Measurements from ENCODE around the gene ADAMTS10. TPM values are rescaled to one million over a fixed set of nuclear protein-coding genes. Genes with fewer than 3 reads are reported as not detected.
A peak's percentile ranks its signal among the peaks of the same experiment; 100 is the strongest.
"Not testable (repeated sequence)": the region's sequence is repeated elsewhere in the genome, so short reads cannot be mapped to it uniquely, and the experiment has no call there.

Gene ADAMTS10
- total RNA-seq, result 10 to 100 TPM; 27.2 to 43.3 TPM
- long read RNA-seq, donor 1, partial matches to known transcripts, result 5 of 11 reads
- long read RNA-seq, donor 1, other reads (novel, unspliced or antisense), result 5 of 11 reads
- long read RNA-seq, donor 2, partial matches to known transcripts, result 1 of 3 reads
- long read RNA-seq, donor 2, other reads (novel, unspliced or antisense), result 2 of 3 reads

GRCh38 chr19:8610041-8610935 lies at the start of gene ADAMTS10:
TSS of gene ADAMTS10 (minus strand) at chr19:8610715. CDS start at chr19:8605710, 5,005 bp downstream.
- intact Hi-C loops (cut with DNase I), result no loop called here
- no peak for DNase-seq (ENCODE audit: low spot score)

- DNase-seq (ENCODE audit: low spot score), result peak; percentile 25
- intact Hi-C loops (cut with DNase I), result loop anchor here (5.0 kb wide), 2 partner anchors 417 to 422 kb away; no protein-coding TSS in a partner anchor
These were observed 49.4 kb upstream of the ADAMTS10 start for GRCh38 chr19:8659905-8660304.

GRCh38 chr19:8657869-8658268 lies 47.4 kb upstream of the ADAMTS10 start:
- intact Hi-C loops (cut with DNase I), result loop anchor here (5.0 kb wide), 2 partner anchors 419 to 424 kb away; no protein-coding TSS in a partner anchor
- peak; percentile 43 for DNase-seq (ENCODE audit: low spot score)

GRCh38 chr19:8655340-8655709 lies 44.8 kb upstream of the ADAMTS10 start:
- peak; percentile 73 for DNase-seq (ENCODE audit: low spot score)
- intact Hi-C loops (cut with DNase I), result loop anchor here (5.0 kb wide), 2 partner anchors 422 to 427 kb away; no protein-coding TSS in a partner anchor

- intact Hi-C loops (cut with DNase I), result loop anchor here (5.0 kb wide), 2 partner anchors 423 to 428 kb away; no protein-coding TSS in a partner anchor
- peak; percentile 92 for DNase-seq (ENCODE audit: low spot score)
These were observed 44.2 kb upstream of the ADAMTS10 start for GRCh38 chr19:8654591-8655339.

GRCh38 chr19:8648240-8648639 lies 37.7 kb upstream of the ADAMTS10 start:
- DNase-seq (ENCODE audit: low spot score), result no peak
- intact Hi-C loops (cut with DNase I), result no loop called here

GRCh38 chr19:8643860-8644653 lies 33.5 kb upstream of the ADAMTS10 start:
- DNase-seq (ENCODE audit: low spot score), result no peak
- intact Hi-C loops (cut with DNase I), result loop anchor here in 1 of 2 donors (5.0 kb wide), 1 partner anchor 62 kb away; no protein-coding TSS in a partner anchor

- intact Hi-C loops (cut with DNase I), result loop anchor here in 1 of 2 donors (5.0 kb wide), 1 partner anchor 60 kb away; no protein-coding TSS in a partner anchor
- no peak for DNase-seq (ENCODE audit: low spot score)
These were observed 32.0 kb upstream of the ADAMTS10 start for GRCh38 chr19:8642561-8642960.

- intact Hi-C loops (cut with DNase I), result loop anchor here in 1 of 2 donors (5.0 kb wide), 1 partner anchor 60 kb away; no protein-coding TSS in a partner anchor
These were observed 31.5 kb upstream of the ADAMTS10 start for GRCh38 chr19:8641908-8642547.

GRCh38 chr19:8641221-8641907 lies 30.8 kb upstream of the ADAMTS10 start:
- intact Hi-C loops (cut with DNase I), result loop anchor here in 1 of 2 donors (5.0 kb wide), 1 partner anchor 59 kb away; no protein-coding TSS in a partner anchor
- no peak for DNase-seq (ENCODE audit: low spot score)

More at GRCh38 chr19:8641908-8642547, 31.5 kb upstream of the ADAMTS10 start:
- DNase-seq (ENCODE audit: low spot score), result no peak

- intact Hi-C loops (cut with DNase I), result loop anchor here in 1 of 2 donors (5.0 kb wide), 1 partner anchor 58 kb away; no protein-coding TSS in a partner anchor
- peak; percentile 89 for DNase-seq (ENCODE audit: low spot score)
These were observed 30.0 kb upstream of the ADAMTS10 start for GRCh38 chr19:8640402-8641004.

GRCh38 chr19:8639821-8640401 lies 29.4 kb upstream of the ADAMTS10 start:
- intact Hi-C loops (cut with DNase I), result loop anchor here (5.0 kb wide), 2 partner anchors 58 to 852 kb away; no protein-coding TSS in a partner anchor
- DNase-seq (ENCODE audit: low spot score), result no peak

- no peak for DNase-seq (ENCODE audit: low spot score)
- intact Hi-C loops (cut with DNase I), result loop anchor here in 1 of 2 donors (5.0 kb wide), 1 partner anchor 854 kb away; no protein-coding TSS in a partner anchor
These were observed 27.6 kb upstream of the ADAMTS10 start for GRCh38 chr19:8638078-8638619.

- intact Hi-C loops (cut with DNase I), result loop anchor here in 1 of 2 donors (5.0 kb wide), 1 partner anchor 855 kb away; no protein-coding TSS in a partner anchor
These were observed 26.6 kb upstream of the ADAMTS10 start for GRCh38 chr19:8637070-8637469.

GRCh38 chr19:8635422-8635821 lies 24.9 kb upstream of the ADAMTS10 start:
- intact Hi-C loops (cut with DNase I), result loop anchor here in 1 of 2 donors (5.0 kb wide), 1 partner anchor 857 kb away; no protein-coding TSS in a partner anchor

More at GRCh38 chr19:8637070-8637469, 26.6 kb upstream of the ADAMTS10 start:
- not testable (repeated sequence) for DNase-seq (ENCODE audit: low spot score)

GRCh38 chr19:8631425-8631819 lies 20.9 kb upstream of the ADAMTS10 start:
- intact Hi-C loops (cut with DNase I), result no loop called here
- peak; percentile 88 for DNase-seq (ENCODE audit: low spot score)

More at GRCh38 chr19:8635422-8635821, 24.9 kb upstream of the ADAMTS10 start:
- no peak for DNase-seq (ENCODE audit: low spot score)

All from posterior vena cava (tissue), 2 donors.